Measurements from ENCODE around the gene RAB6B. TPM values are rescaled to one million over a fixed set of nuclear protein-coding genes. Genes with fewer than 3 reads are reported as not detected.
A peak's percentile ranks its signal among the peaks of the same experiment; 100 is the strongest.

RAB6B gene
- polyA plus RNA-seq, 4 donors: 0.27 to 7.5 (median 0.77) TPM; not detected in 1

- Histone ChIP-seq H3K4me1 (ENCODE audit: control insufficient read depth in 3 of 3, insufficient read depth in 2 of 3, low read depth in 1 of 3, low read length in 2 of 3) (no peaks in the 10 kb centered on the region), H3K27ac (ENCODE audit: low read depth in 1 of 3, low read length in 2 of 3) (no peak overlapping the region), H3K4me3 (ENCODE audit: low read depth in 1 of 3, low read length in 3 of 3) (no peak overlapping the region), H3K36me3 (ENCODE audit: control insufficient read depth in 3 of 3, insufficient read depth in 2 of 3, low read depth in 1 of 3, low read length in 3 of 3) (peaks cover 7 to 37% (median 11%) of the 10 kb centered on the region in 3 donors), H3K27me3 (ENCODE audit: control insufficient read depth in 3 of 3, insufficient read depth in 3 of 3, low read length in 3 of 3) (peaks cover 0 to 3% (median 0%) of the 10 kb centered on the region in 3 donors), H3K9me3 (ENCODE audit: control insufficient read depth in 2 of 2, insufficient read depth in 1 of 2, low read depth in 1 of 2, low read length in 1 of 2) (no peaks in the 10 kb centered on the region)
- no peak for DNase-seq
- no peak for FAIRE-seq
- 85 to 90% (median 88%) methylated on average over 8 of the region's 8 CpGs for WGBS, 3 donors
Observed at GRCh38 chr3:133824961-133825485, 70.7 kb downstream of the RAB6B start.

- peak; percentile 24 to 51 for DNase-seq
- no peak for FAIRE-seq
- Histone ChIP-seq H3K4me3 (ENCODE audit: low read depth in 1 of 3, low read length in 3 of 3) (no peak overlapping the region), H3K9me3 (ENCODE audit: control insufficient read depth in 2 of 2, insufficient read depth in 1 of 2, low read depth in 1 of 2, low read length in 1 of 2) (no peaks in the 10 kb centered on the region), H3K27me3 (ENCODE audit: control insufficient read depth in 3 of 3, insufficient read depth in 3 of 3, low read length in 3 of 3) (no peaks in the 10 kb centered on the region), H3K36me3 (ENCODE audit: control insufficient read depth in 3 of 3, insufficient read depth in 2 of 3, low read depth in 1 of 3, low read length in 3 of 3) (peaks cover 13 to 44% (median 16%) of the 10 kb centered on the region in 3 donors), H3K4me1 (ENCODE audit: control insufficient read depth in 3 of 3, insufficient read depth in 2 of 3, low read depth in 1 of 3, low read length in 2 of 3) (no peaks in the 10 kb centered on the region), H3K27ac (ENCODE audit: low read depth in 1 of 3, low read length in 2 of 3) (no peak overlapping the region)
- WGBS, 3 donors: 81 to 88% (median 86%) methylated on average over 8 of the region's 8 CpGs
Observed at GRCh38 chr3:133821767-133822638, 73.7 kb downstream of the RAB6B start.

- peaks cover 15 to 44% (median 16%) of the 10 kb centered on the region in 3 donors for H3K36me3 ChIP-seq (ENCODE audit: control insufficient read depth in 3 of 3, insufficient read depth in 2 of 3, low read depth in 1 of 3, low read length in 3 of 3)
- H3K27ac ChIP-seq (ENCODE audit: low read depth in 1 of 3, low read length in 2 of 3): no peak overlapping the region
- H3K4me1 ChIP-seq (ENCODE audit: control insufficient read depth in 3 of 3, insufficient read depth in 2 of 3, low read depth in 1 of 3, low read length in 2 of 3): no peaks in the 10 kb centered on the region
- 90 to 92% (median 90%) methylated on average over 3 of the region's 3 CpGs for WGBS, 3 donors
- H3K27me3 ChIP-seq (ENCODE audit: control insufficient read depth in 3 of 3, insufficient read depth in 3 of 3, low read length in 3 of 3): no peaks in the 10 kb centered on the region
- no peaks in the 10 kb centered on the region for H3K9me3 ChIP-seq (ENCODE audit: control insufficient read depth in 2 of 2, insufficient read depth in 1 of 2, low read depth in 1 of 2, low read length in 1 of 2)
- no peak overlapping the region for H3K4me3 ChIP-seq (ENCODE audit: low read depth in 1 of 3, low read length in 3 of 3)
- DNase-seq (no peak), FAIRE-seq (no peak)
Observed at GRCh38 chr3:133820889-133821675, 74.6 kb downstream of the RAB6B start.

- Histone ChIP-seq H3K36me3 (ENCODE audit: control insufficient read depth in 3 of 3, insufficient read depth in 2 of 3, low read depth in 1 of 3, low read length in 3 of 3) (peaks cover 15 to 42% (median 16%) of the 10 kb centered on the region in 3 donors), H3K27ac (ENCODE audit: low read depth in 1 of 3, low read length in 2 of 3) (no peak overlapping the region), H3K4me3 (ENCODE audit: low read depth in 1 of 3, low read length in 3 of 3) (no peak overlapping the region), H3K4me1 (ENCODE audit: control insufficient read depth in 3 of 3, insufficient read depth in 2 of 3, low read depth in 1 of 3, low read length in 2 of 3) (no peaks in the 10 kb centered on the region), H3K9me3 (ENCODE audit: control insufficient read depth in 2 of 2, insufficient read depth in 1 of 2, low read depth in 1 of 2, low read length in 1 of 2) (no peaks in the 10 kb centered on the region), H3K27me3 (ENCODE audit: control insufficient read depth in 3 of 3, insufficient read depth in 3 of 3, low read length in 3 of 3) (no peaks in the 10 kb centered on the region)
- no peak for FAIRE-seq
- WGBS, 3 donors: 93 to 95% (median 94%) methylated on average over 4 of the region's 4 CpGs
- DNase-seq: no peak
Observed at GRCh38 chr3:133820129-133820528, 75.6 kb downstream of the RAB6B start.

DNA sequence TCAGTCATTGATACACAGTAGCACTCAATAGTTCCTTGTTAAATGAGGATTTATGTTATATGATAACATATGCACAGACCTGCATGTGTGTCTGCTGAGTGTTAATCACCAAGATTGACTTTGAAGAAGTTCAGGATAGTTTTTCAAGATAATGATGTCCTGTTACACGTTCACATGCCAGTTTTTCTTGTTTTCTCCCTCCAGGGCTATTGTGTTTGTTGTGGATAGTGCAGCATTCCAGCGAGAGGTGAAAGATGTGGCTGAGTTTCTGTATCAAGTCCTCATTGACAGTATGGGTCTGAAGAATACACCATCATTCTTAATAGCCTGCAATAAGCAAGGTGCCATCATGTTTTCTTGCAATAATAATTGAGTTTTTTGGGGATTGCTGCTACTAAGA, 80.3 kb downstream of the RAB6B start:
- H3K4me1 ChIP-seq (ENCODE audit: control insufficient read depth in 3 of 3, insufficient read depth in 2 of 3, low read depth in 1 of 3, low read length in 2 of 3): no peaks in the 10 kb centered on the region
- no peaks in the 10 kb centered on the region for H3K27me3 ChIP-seq (ENCODE audit: control insufficient read depth in 3 of 3, insufficient read depth in 3 of 3, low read length in 3 of 3)
- H3K4me3 ChIP-seq (ENCODE audit: low read depth in 1 of 3, low read length in 3 of 3): no peak overlapping the region
- FAIRE-seq: no peak
- no peak overlapping the region for H3K27ac ChIP-seq (ENCODE audit: low read depth in 1 of 3, low read length in 2 of 3)
- WGBS, 3 donors: 76 to 88% (median 86%) methylated on average over 2 of the region's 2 CpGs
- no peak for DNase-seq
- H3K36me3 ChIP-seq (ENCODE audit: control insufficient read depth in 3 of 3, insufficient read depth in 2 of 3, low read depth in 1 of 3, low read length in 3 of 3): peaks cover 9 to 27% (median 16%) of the 10 kb centered on the region in 3 donors
- H3K9me3 ChIP-seq (ENCODE audit: control insufficient read depth in 2 of 2, insufficient read depth in 1 of 2, low read depth in 1 of 2, low read length in 1 of 2): no peaks in the 10 kb centered on the region

DNA sequence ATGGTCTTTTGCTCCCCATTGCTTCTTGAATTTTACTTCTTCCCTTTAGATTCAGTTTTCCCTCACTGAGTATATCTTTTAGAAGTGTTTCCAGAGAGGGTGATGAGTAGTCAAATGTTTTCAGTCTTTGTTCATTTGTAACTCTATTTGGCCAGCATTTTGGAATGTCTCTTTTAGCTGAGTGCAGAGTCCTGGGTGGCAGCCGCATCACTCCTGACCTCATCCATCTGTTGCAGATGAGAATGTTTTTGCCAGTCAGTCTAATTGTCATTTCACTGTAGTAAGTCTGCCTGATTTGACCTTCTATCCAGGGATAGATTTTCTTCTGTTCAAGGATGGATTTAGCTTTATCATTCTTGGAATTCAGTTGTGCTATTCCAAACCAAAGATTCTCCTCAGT, 82.8 kb downstream of the RAB6B start:
- H3K27me3 ChIP-seq (ENCODE audit: control insufficient read depth in 3 of 3, insufficient read depth in 3 of 3, low read length in 3 of 3): no peaks in the 10 kb centered on the region
- FAIRE-seq (no peak), DNase-seq (no peak)
- no peak overlapping the region for H3K4me3 ChIP-seq (ENCODE audit: low read depth in 1 of 3, low read length in 3 of 3)
- H3K27ac ChIP-seq (ENCODE audit: low read depth in 1 of 3, low read length in 2 of 3): no peak overlapping the region
- H3K4me1 ChIP-seq (ENCODE audit: control insufficient read depth in 3 of 3, insufficient read depth in 2 of 3, low read depth in 1 of 3, low read length in 2 of 3): no peaks in the 10 kb centered on the region
- peaks cover under 1 to 24% (median 9%) of the 10 kb centered on the region in 3 donors for H3K36me3 ChIP-seq (ENCODE audit: control insufficient read depth in 3 of 3, insufficient read depth in 2 of 3, low read depth in 1 of 3, low read length in 3 of 3)
- 87 to 95% (median 94%) methylated on average over 1 of the region's 1 CpG for WGBS, 3 donors
- H3K9me3 ChIP-seq (ENCODE audit: control insufficient read depth in 2 of 2, insufficient read depth in 1 of 2, low read depth in 1 of 2, low read length in 1 of 2): no peaks in the 10 kb centered on the region

DNA sequence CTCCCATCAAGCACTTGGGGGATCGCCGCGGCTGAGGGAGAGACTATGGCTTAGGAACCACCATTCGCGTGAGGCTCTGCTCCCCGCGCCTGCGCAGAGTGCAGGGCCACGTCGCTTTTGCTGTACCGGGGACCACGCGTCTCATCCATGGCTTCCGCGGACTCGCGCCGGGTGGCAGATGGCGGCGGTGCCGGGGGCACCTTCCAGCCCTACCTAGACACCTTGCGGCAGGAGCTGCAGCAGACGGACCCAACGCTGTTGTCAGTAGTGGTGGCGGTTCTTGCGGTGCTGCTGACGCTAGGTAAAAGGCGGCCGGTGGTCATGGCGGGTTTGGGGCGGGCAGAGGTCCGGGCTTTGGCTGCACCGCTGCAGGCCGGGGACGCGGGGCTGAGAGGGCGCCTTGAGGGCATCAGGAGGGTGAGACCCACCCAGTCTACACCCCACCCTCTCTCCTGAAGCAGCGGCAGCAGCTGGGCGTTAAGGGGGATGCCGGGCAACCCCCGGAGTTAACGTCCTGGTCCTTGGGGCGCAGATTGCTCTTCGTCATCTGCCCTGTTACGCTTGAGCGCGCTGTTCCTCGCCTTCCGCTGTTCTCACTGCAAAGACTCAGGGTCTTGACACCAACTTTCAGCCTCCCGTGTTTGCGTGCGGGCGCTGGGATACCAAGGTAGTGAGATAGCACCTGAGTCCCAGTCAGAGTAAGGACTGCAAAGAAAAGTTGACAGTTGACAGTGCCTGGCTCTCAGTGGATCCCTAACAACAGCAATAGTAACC, 89.8 kb downstream of the RAB6B start, which contains the start of gene SRPRB:
SRPRB (plus strand) TSS at position 114 of the 774 bp plus-strand sequence; CDS start at position 148, 34 bp downstream.
- peak within 1 kb of the TSS; percentile 49 to 93 (median 70) for H3K27ac ChIP-seq (ENCODE audit: low read depth in 1 of 3, low read length in 2 of 3)
- WGBS, 3 donors: 0 to 1% (median 0%) methylated on average over 49 to 53 of the region's 53 CpGs
- peak; percentile 96 to 97 for DNase-seq
- H3K9me3 ChIP-seq (ENCODE audit: control insufficient read depth in 2 of 2, insufficient read depth in 1 of 2, low read depth in 1 of 2, low read length in 1 of 2): no peaks in the 10 kb centered on the region
- H3K4me3 ChIP-seq (ENCODE audit: low read depth in 1 of 3, low read length in 3 of 3): peak within 1 kb of the TSS; percentile 67 to 86 (median 74)
- no peak for FAIRE-seq
- H3K4me1 ChIP-seq (ENCODE audit: control insufficient read depth in 3 of 3, insufficient read depth in 2 of 3, low read depth in 1 of 3, low read length in 2 of 3): peaks cover 0 to 4% (median 0%) of the 10 kb centered on the region in 3 donors
- peaks cover 0 to 6% (median 0%) of the 10 kb centered on the region in 3 donors for H3K36me3 ChIP-seq (ENCODE audit: control insufficient read depth in 3 of 3, insufficient read depth in 2 of 3, low read depth in 1 of 3, low read length in 3 of 3)
- H3K27me3 ChIP-seq (ENCODE audit: control insufficient read depth in 3 of 3, insufficient read depth in 3 of 3, low read length in 3 of 3): no peaks in the 10 kb centered on the region

Measured in small intestine (tissue), 7 donors.